Activated T-cell treated with anti-CD3 and anti-CD28 coated beads for 24 hours (primary cell): ENCODE results near the gene NOP9.

Experiments used
- DNase-seq: peaks from one replicate; pipeline ENCODE4 v3.0.0-alpha.2; 2020; ENCODE audit warnings: low read depth

Gene NOP9

DNA sequence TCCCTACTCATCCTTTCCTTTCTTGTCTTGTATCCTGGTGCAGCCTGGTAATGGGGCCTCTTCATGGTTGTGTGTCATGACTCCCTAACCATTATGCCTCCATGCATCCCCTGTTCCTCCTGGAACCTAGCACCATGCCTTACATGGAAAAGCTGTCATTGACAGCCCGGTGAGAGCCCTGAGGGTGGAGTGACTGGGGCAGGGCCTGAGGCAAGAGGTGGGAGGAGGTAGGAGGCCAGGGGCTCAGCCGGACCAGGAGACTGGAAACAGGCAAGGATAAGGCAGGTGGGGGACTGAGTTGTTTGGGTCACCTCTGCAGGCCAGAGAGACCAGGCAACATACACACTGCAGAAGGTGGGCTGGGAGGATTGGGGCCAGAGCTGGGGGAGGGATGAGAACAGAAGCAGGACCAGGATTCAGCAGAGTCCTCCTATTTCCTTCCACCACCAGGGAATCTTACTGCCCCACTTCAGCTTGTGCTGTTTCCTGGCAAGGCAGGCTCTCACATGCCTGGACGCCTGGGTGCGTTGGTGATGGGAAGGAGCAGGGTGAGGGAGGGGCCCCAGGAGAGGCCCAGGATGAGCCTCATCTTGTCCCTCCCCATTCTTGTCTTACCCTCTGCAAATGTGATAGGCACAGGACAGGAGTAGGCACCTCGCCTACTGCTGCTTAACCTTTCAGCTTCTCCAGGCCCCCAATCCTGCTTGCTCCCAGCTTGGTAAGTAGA lies 10.1 kb downstream of the NOP9 start, which contains the start of gene LTB4R2:
TSS of gene LTB4R2 (plus strand) at position 603 of the 727 bp plus-strand sequence. CDS start 525 bp downstream, outside the sequence.
- no peak for DNase-seq

DNA sequence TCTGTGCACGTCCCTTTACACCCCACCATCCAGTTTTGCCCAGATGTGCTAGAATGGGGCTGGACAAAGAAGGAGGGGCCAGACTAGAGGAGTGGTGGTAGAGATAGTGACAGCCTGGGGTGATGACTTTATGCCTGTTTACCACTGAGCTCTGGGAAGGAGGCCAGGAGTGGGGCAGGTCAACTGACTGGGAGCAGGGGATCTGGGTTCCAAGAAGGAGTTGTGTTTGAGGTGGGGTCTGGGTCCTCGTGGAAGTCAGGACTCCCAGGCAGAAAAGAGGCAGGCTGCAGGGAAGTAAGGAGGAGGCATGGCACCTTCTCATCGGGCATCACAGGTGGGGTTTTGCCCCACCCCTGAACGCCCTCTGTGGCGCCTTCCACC lies 10.6 kb downstream of the NOP9 start:
- DNase-seq = no peak

DNA sequence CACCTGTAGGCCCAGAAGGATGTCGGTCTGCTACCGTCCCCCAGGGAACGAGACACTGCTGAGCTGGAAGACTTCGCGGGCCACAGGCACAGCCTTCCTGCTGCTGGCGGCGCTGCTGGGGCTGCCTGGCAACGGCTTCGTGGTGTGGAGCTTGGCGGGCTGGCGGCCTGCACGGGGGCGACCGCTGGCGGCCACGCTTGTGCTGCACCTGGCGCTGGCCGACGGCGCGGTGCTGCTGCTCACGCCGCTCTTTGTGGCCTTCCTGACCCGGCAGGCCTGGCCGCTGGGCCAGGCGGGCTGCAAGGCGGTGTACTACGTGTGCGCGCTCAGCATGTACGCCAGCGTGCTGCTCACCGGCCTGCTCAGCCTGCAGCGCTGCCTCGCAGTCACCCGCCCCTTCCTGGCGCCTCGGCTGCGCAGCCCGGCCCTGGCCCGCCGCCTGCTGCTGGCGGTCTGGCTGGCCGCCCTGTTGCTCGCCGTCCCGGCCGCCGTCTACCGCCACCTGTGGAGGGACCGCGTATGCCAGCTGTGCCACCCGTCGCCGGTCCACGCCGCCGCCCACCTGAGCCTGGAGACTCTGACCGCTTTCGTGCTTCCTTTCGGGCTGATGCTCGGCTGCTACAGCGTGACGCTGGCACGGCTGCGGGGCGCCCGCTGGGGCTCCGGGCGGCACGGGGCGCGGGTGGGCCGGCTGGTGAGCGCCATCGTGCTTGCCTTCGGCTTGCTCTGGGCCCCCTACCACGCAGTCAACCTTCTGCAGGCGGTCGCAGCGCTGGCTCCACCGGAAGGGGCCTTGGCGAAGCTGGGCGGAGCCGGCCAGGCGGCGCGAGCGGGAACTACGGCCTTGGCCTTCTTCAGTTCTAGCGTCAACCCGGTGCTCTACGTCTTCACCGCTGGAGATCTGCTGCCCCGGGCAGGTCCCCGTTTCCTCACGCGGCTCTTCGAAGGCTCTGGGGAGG lies 11.3 kb downstream of the NOP9 start, which contains the start of gene LTB4R:
TSS of gene LTB4R (plus strand) at position 857 of the 959 bp plus-strand sequence. CDS start 4,150 bp downstream, outside the sequence.
- peak; percentile 47 for DNase-seq

DNA sequence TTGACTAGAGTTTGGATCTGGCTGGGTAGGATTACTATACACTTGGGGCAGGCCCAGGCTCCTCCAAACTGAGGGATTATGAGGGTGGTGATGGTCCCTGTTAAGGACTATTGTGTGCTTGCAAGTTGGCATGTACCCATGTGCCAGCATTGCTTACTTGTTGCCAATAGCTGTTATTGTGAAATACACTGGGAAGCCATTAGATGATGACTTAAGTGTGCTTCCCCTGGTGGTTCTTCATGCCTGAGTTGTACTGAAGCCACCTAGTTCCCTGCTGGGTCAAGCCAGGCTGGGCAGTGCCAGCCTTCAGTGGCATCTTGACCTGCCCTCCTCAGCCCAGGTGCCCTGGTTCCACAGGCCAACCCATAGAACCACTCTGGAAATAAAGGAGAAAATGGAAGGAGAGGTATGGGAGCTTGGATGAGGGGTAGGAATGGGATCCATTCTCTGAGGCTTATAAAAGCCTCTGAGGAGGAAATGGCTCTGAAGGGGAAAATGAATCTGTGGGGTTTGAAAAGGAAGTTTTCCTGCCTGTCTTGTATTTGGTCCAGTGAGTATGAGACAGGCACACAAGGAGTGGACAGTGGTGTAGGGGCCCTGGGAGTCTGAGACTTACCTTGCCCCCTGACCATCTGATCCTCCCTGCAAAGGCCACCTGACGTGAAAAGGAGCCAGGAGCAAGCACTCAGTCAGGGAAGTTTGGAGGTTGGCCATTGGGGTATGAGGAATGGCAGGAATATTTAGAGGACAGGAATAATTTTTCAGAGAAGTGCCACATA lies 12.4 kb downstream of the NOP9 start:
- no peak for DNase-seq

DNA sequence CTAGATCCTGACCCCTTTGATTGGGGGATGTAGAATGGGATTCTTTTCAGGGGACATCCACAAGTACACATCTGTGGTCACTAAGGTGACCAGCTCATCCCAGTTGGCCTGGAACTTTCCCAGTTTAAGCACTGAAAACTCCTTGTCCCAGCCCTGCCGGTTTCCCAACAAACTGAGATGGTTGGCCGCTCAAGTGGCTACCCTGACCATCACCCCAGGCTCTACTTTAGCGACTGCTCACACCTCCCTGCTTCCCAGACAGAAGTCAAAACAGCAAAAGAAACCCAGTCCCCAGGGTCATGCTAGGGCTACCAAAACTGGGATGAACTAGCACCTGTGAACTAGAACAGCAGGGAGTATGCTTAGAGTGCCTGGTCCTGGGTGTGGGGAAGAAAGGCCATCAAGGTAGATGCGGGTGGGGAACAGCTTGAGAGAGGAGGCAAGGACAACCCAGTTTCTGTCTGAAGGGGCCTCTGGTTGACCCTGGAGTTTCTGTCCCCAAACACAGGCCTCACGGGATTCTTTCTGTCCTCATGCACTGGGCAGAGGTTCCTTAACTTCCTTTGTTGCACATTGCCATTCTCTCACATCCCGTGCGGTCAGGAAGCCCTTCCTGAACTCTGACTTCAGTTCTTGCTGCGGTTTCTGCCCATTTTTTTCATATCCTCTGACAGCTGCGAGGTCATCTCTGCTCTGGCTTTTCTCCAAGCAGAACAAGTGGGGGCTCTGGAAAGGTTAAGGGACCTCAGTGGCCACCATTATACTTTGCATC lies 13.3 kb downstream of the NOP9 start:
- DNase-seq = no peak

DNA sequence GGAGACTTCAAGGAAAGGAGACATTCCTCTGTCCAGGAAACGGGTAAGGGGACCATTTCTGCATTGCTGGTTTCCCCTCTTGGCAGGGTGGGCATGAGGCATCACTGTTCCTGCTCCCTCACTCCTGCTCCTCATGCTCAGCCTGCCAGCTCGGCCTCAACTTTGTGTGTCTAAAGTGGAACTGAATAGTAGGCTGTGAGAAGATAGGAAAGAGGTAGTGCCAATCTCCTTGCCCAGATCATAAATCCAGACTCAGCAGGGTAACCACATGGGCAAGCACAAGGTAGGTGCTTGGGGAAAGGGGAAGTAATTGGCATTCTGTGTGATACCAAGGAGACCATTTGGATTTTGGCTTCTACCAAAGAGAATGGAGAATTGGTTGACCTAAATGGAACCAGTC lies 14.3 kb downstream of the NOP9 start:
- DNase-seq = no peak

DNA sequence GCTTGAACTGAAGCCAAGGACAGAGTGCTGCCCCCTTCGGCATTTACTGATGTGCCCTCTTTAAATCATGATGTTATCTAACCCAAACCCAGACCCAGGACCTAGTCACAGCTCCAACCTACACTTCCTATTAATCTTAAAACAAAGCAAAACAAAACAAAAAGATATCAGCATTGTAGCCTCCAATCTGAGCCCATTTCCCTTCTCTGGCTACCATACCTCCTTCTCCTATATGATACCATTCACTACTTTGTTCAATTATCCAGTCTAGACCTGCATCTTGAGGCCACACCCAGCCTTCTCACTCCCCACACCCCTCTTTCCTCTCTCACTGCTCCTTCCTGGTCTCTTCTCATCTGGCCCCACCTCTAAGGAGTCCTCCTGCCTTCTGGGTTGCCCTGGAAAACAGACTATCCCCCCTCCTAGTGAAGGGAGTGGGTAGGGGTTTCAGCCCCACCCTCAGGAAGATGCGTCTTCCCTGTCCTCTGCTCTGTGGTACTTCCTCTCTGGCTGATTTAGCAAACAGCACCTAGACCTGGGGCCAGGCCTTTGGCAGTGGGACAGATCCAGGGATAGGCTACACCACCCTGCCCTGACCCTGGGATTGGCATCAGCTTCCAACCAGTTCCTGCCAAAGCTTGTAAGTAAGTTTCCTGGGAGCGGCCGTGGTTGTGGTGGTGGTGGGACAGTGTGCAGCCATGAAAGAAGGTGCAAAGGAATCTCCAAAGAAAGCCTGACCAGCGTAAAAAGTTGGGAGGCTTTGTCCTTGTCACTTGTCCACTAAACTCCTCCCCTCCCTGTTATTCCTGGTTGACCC lies 14.9 kb downstream of the NOP9 start:
- DNase-seq = no peak

DNA sequence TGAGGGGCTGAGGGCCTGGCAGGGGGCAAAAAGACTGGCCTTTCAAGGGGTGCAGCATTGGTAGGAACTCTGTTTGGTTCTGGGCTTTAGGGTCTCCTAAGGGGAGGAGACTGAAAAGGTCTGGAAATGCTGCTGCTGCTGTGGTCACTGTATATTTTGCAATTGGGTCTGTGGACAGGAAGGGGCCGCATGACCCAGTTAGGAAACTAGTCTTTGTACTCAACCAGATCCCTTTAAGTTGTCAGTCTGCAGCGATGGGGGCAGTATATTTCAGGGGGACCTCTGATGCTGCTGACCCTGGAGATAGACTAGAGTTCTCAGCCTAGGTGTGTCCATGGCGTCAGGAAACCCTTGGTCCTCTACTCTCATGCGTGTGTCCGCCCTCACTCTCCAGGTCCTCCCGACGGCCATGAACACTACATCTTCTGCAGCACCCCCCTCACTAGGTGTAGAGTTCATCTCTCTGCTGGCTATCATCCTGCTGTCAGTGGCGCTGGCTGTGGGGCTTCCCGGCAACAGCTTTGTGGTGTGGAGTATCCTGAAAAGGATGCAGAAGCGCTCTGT lies 15.7 kb downstream of the NOP9 start:
- DNase-seq = no peak

DNA sequence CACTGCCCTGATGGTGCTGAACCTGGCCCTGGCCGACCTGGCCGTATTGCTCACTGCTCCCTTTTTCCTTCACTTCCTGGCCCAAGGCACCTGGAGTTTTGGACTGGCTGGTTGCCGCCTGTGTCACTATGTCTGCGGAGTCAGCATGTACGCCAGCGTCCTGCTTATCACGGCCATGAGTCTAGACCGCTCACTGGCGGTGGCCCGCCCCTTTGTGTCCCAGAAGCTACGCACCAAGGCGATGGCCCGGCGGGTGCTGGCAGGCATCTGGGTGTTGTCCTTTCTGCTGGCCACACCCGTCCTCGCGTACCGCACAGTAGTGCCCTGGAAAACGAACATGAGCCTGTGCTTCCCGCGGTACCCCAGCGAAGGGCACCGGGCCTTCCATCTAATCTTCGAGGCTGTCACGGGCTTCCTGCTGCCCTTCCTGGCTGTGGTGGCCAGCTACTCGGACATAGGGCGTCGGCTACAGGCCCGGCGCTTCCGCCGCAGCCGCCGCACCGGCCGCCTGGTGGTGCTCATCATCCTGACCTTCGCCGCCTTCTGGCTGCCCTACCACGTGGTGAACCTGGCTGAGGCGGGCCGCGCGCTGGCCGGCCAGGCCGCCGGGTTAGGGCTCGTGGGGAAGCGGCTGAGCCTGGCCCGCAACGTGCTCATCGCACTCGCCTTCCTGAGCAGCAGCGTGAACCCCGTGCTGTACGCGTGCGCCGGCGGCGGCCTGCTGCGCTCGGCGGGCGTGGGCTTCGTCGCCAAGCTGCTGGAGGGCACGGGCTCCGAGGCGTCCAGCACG lies 16.4 kb downstream of the NOP9 start:
- no peak for DNase-seq

DNA sequence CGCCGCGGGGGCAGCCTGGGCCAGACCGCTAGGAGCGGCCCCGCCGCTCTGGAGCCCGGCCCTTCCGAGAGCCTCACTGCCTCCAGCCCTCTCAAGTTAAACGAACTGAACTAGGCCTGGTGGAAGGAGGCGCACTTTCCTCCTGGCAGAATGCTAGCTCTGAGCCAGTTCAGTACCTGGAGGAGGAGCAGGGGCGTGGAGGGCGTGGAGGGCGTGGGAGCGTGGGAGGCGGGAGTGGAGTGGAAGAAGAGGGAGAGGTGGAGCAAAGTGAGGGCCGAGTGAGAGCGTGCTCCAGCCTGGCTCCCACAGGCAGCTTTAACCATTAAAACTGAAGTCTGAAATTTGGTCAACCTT lies 16.9 kb downstream of the NOP9 start:
- DNase-seq = no peak

DNA sequence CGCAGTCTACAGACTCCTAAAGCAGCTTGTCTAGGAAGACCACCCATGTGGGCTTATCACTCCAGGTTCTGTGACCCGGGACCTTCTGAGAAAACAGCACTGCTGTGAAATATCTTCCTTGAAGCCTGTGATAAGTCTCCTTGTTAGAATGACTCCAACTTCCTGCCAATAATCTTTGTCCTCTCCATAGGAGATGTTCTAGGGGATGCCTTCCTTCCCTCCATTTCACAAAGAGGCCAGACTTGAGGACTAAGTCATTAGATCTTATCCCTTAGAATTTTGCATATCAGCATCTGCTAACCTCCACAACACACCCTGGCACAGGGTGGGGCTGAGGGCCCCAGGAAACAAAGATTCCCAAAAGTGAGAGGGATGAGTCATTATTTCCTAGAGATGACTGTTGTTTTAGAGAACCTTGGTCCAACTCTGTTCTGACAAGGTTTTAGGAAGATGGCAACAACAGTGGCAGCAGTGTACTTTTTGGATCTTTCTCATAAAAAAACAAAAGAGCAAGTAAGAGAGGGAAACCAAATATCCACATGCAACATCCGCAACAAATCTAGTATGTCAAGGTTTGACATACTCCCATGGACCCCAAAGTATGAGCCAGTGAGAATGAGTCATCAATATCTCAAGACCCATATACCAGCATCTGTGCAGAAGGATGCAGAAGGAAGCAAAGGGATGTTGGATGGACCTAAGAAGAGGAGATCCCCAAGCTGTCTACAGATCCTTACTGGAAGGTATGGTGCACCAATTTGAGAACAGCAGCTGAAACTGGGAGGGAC lies 17.7 kb downstream of the NOP9 start:
- no peak for DNase-seq

DNA sequence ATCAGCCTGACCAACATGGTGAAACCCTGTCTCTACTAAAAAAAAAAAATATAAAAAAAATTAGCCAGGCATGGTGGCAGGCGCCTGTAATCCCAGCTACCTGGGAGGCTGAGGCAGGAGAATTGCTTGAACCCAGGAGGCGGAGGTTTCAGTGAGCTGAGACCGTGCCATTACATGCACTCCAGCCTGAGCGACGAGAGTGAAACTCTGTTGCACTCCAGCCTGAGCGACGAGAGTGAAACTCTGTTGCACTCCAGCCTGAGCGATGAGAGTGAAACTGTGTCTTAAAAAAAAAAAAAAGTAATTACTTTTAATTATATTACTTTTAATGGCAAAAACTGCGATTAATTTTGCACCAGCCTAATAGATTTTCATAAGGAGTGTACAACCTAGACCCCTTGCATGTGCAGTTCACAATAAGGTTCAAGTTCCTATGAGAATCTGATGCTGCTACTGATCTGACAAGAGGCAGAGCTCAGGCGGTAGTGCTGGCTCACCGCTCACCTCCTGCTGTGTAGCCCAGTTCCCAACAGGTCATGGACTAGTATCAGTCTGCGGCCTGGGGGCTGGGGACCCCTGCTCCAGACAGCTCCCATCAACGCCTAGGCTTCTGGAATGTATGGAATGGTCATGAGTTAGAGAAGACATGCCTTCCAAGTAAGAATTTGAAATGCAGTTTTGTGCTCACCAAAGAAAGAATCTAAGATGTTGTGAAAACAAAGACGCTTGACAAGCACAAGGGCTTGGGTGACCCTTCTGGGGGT lies 21.7 kb downstream of the NOP9 start:
- DNase-seq = no peak

DNA sequence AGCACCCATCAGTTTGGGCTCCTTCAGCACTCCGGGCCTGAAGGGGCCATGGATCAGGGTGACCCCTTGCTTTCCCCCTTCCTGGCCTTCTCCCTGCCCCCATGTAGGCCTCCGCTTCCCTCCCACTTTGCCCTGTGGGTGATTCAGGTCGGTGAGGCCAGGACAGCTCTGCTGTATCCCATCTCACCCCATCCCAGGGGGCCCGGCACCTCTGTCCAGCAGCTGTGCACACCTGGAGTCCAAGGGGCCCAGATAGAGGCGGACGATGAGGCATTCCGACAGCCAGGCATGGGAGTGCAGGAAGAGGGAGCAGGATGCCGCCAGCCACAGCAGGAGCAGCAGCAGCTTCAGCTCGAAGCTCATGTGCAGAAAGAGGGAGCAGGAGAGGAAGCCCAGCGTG lies 23.0 kb downstream of the NOP9 start:
- no peak for DNase-seq

DNA sequence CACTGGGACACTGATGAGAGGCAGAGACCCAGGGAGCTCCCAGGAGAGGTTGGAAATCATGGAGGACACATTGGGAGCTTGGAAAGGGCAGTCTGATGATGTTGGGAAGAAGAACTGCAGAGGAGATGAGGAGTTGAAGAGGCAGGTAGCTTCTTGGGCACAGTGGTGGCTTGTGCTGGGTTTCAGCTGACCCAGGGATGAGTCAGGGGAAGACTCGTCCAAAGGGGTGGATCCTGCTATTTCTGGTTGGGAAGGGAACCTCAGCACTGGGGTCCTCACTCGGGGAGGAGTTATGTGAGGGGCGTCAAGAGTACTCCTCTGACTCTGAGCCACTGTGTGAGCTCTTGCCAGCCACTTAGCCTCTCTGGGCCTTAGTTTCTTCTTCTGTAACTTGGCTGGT lies 23.7 kb downstream of the NOP9 start:
- DNase-seq = no peak

DNA sequence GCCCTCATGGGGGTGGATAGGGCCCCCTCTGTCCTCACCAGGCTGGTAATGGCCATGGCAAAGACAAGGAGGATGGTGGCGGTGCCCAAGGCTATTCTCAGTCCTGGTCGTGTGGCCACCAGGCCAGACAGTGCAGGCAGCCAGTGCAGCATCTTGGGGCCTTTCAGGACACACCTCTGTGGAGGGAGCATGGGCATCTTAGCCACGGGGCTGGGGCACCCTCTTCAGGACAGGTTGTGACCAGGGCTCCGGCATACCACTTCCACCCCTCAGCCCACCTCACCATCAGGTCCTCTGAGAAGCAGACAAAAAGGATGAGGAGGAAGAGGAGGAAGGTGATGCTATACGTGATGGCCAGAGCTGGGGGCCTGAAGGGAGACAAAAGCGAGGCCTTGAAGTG lies 24.4 kb downstream of the NOP9 start:
- no peak for DNase-seq

DNA sequence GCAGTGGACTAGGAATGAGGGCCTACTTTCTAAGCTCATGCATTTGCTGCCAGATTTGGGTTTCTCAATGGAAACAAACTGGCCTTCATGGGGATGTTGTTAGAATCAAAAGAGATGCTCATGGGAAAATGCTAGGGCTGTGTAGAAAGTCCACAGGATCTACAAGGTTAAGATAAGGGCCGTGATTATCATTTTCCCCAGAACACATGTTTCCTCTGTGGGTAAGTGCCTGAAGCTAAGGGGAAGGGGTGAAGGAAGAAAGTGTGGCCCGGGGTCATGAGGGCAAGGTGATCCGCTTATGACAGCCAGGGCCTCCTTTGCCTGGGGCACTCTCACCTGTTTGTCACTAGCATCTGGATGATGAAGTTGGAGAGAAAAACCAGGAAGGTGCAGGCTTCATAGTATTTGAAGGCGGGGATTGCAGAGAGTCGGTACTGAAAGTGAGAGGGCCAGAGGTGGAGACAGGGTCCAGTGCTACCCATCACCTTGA lies 25.4 kb downstream of the NOP9 start:
- DNase-seq = no peak

DNA sequence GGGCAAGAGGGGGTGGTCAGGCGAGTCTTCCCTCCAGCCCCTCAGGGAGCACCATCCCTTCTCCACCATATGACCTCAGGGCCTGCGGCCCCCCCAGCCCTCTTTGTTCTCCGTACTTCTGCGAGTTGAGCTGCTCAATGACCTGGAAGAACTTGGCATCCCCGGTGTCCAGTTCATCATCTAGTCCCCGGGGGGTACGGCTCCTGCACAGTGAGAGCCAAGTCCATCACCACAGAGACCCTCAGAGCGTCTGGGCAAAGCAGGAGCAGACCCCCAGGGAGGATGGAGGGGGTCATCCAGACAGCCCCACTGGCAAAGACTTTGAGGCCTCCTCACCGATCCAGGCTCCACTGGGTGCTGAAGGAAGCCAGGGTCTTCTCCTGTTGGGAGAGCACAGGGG lies 26.3 kb downstream of the NOP9 start:
- no peak for DNase-seq

DNA sequence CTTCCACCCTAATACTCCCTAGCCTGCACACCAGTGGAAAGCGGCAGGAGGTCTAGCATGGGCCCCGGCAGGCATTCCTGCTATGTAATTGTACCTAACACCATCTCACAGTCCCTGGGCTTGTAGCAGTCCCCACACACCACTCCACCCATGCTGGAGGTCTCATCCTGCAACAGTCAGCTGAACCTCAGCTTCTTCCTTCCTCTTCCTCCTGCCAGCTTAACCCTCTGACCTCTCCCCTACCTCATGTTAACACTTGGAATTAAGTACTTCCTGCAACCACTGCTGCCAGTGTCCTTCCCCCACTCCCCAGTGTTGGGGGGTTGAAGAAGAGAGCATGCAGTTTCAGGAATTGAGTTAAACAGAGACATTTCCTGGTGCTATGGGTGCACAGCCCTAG lies 27.7 kb downstream of the NOP9 start:
- DNase-seq = no peak
